Hindlimb muscle (tissue), 1 donor: ENCODE measurements around the gene ADAMTS17. TPM values are rescaled to one million over a fixed set of nuclear protein-coding genes. Genes with fewer than 3 reads are reported as not detected.

Source experiments
- DNase-seq: peaks from one replicate; pipeline ENCODE4 v3.0.0-alpha.2; 2013
- polyA plus RNA-seq: library from polyadenylated mRNA; unstranded; fragments of 120-200 nt; gene quantifications from one replicate; pipeline ENCODE4 v1.2.1, GENCODE V29; 2013; ENCODE audit not compliant: insufficient read length

Gene ADAMTS17
- polyA plus RNA-seq, 1 donor = 4.4 TPM

GRCh38 chr15:100041127-100041828, 300.5 kb downstream of the ADAMTS17 start:
- peak; percentile 54 for DNase-seq

GRCh38 chr15:100039994-100040393, 301.8 kb downstream of the ADAMTS17 start:
- no peak for DNase-seq

GRCh38 chr15:100038736-100039135, 303.0 kb downstream of the ADAMTS17 start:
- no peak for DNase-seq

- no peak for DNase-seq
These were observed 303.9 kb downstream of the ADAMTS17 start for GRCh38 chr15:100037901-100038300.

- no peak for DNase-seq
These were observed 305.8 kb downstream of the ADAMTS17 start for GRCh38 chr15:100036015-100036414.

- DNase-seq = no peak
These were observed 307.6 kb downstream of the ADAMTS17 start for GRCh38 chr15:100034191-100034590.

GRCh38 chr15:100033140-100033857, 308.5 kb downstream of the ADAMTS17 start:
- no peak for DNase-seq

- DNase-seq = peak; percentile 53
These were observed 309.3 kb downstream of the ADAMTS17 start for GRCh38 chr15:100032358-100033085.

- DNase-seq = no peak
These were observed 310.0 kb downstream of the ADAMTS17 start for GRCh38 chr15:100031665-100032357.

GRCh38 chr15:100030586-100031229, 311.1 kb downstream of the ADAMTS17 start:
- DNase-seq = no peak

GRCh38 chr15:100029868-100030479, 311.8 kb downstream of the ADAMTS17 start:
- DNase-seq = no peak

- DNase-seq = no peak
These were observed 312.7 kb downstream of the ADAMTS17 start for GRCh38 chr15:100029045-100029444.

- DNase-seq = no peak
These were observed 315.7 kb downstream of the ADAMTS17 start for GRCh38 chr15:100026041-100026440.

- DNase-seq = no peak
These were observed 319.0 kb downstream of the ADAMTS17 start for GRCh38 chr15:100022806-100023205.

GRCh38 chr15:100022391-100022790, 319.4 kb downstream of the ADAMTS17 start:
- DNase-seq = no peak

GRCh38 chr15:100021653-100022052, 320.1 kb downstream of the ADAMTS17 start:
- no peak for DNase-seq

- DNase-seq = no peak
These were observed 321.2 kb downstream of the ADAMTS17 start for GRCh38 chr15:100020614-100021013.

- no peak for DNase-seq
These were observed 321.6 kb downstream of the ADAMTS17 start for GRCh38 chr15:100020189-100020588.

GRCh38 chr15:100019601-100020000, 322.2 kb downstream of the ADAMTS17 start:
- no peak for DNase-seq

GRCh38 chr15:100018191-100018590, 323.6 kb downstream of the ADAMTS17 start:
- DNase-seq = no peak

- no peak for DNase-seq
These were observed 324.6 kb downstream of the ADAMTS17 start for GRCh38 chr15:100017140-100017539.

GRCh38 chr15:100016632-100017031, 325.1 kb downstream of the ADAMTS17 start:
- no peak for DNase-seq
